ENCODE data around the gene VPS13D.

The VPS13D gene

DNA sequence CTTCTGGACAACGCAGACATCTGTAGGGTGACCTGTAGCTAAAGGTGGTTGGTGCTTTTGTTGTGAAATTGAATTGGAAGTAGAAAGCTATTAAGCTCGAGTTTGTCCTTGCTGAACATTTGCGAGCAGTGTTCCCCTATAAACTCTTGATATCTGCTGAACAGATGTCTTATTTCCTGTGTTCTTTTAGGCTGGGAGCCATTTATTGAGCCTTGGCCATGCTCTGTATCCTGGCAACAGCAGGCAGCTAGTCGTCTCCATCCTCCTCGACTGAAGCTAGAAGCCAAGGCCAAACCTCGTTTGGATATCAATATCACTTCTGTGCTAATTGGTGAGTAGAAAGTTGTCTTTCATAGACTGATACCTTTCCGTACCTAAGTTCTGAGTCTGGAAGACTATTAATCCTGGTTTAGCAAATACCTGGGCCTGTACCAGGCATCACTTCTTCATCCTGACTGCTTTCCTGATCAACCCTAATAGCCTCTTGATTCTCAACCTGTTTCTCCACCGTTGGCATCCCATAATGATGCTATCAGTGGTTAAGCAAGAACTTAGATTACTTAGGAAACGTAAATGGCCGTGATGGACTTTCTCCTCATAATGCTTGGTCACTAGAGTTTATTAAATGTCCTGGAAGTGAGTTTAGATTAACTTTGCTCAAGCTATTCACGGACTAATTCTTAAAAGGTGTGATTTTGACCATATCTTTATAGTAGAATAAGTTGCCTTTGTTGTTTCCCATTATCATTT lies 103.4 kb downstream of the VPS13D start:
- DNase-seq (ENCODE audit: low read depth in 1 of 2, low spot score in 1 of 2) = no peak

DNA sequence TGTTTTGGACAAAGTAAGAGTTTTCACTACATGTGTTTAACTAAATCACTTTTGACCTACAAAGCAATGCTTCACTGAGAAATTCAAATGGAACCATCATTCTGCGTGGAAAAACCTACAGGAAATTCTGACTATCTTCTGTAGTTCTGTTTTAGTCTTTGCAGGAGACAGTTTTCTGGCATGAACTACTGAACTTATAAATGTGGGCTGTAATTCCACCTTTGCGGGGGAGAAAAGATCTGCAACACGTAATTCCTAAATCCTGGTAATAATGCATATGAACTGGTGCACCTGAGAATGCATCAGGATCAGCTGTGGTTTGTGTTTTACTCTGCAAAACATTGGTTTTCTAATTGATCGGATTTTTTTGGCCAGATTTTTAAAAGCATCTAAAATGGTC lies 106.0 kb downstream of the VPS13D start:
- DNase-seq (ENCODE audit: low read depth in 1 of 2, low spot score in 1 of 2) = no peak

DNA sequence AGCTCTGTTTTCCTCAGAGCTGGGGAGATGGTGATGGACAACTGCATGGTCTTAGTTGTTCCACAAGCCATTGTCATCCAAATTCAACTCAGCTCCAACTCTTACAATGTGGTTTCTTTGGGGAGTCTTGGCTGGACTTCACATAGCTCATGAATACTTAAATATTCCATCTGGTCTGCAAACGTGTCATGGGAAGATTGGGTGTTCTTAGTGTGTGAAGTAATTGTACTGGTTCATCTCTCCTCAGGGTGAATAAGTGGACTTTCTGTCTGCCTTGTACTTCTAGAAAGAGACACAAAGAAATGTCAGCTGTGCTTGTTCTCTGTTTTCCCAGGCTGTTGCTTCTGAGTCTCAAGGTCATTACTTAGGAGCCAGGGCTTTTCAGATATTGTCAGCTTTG lies 106.6 kb downstream of the VPS13D start:
- DNase-seq (ENCODE audit: low read depth in 1 of 2, low spot score in 1 of 2) = no peak

DNA sequence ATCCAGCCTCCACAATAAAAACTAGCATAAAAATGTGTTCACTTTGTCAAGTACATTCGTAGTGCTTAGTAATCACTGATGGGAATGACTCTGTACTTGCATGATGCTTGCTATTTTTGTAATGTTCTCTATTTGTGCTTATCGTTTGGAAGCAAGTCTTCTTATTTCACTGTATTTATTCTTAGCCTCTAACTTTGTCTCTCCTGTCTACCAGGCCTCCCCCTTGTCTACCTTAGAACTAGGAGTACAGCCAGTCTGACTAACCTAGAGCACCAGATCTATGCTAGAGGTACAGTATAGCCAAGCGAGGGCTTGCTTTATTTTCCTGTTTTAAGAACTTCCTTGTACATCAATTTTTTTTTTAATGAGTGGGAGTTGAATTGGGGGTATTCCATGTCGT lies 108.2 kb downstream of the VPS13D start:
- DNase-seq (ENCODE audit: low read depth in 1 of 2, low spot score in 1 of 2) = no peak

DNA sequence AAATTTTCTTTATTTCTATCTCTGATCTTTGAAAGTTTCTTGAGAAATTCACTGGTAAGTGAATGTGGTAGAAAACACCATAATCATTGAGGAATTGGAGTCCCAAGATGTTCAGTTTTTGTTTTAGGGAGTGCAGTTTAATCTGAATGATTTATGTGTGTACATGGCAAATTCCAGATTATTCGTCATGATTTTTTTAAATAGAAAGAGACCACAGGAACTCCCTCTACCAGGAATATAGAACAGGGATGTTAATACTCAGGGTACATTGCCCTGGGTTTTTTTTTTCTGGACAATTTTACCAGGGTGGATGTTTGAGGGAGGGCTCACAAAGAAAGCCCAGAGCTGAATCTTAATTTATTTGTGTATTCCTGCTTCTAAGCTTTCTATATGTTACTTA lies 109.0 kb downstream of the VPS13D start:
- DNase-seq (ENCODE audit: low read depth in 1 of 2, low spot score in 1 of 2) = no peak

DNA sequence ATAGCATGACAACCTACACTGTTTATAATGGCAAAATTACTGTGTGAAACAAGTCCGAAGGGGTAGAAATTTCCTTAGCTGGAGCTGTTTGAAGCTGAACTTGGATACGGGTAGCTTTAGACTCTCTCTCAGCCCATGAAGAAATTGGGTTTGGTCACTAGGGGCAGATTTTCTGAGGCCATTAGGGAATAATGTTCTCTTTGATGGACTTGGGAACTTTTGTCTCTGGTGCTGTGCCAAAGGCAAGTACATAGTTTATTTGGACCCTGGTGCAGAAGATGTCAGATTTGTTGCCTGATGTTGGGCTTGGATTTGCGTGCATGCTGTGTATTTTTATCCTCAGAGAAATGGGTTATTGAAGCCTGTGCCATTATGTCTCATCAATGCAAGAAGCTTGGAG lies 109.6 kb downstream of the VPS13D start:
- DNase-seq (ENCODE audit: low read depth in 1 of 2, low spot score in 1 of 2) = no peak

DNA sequence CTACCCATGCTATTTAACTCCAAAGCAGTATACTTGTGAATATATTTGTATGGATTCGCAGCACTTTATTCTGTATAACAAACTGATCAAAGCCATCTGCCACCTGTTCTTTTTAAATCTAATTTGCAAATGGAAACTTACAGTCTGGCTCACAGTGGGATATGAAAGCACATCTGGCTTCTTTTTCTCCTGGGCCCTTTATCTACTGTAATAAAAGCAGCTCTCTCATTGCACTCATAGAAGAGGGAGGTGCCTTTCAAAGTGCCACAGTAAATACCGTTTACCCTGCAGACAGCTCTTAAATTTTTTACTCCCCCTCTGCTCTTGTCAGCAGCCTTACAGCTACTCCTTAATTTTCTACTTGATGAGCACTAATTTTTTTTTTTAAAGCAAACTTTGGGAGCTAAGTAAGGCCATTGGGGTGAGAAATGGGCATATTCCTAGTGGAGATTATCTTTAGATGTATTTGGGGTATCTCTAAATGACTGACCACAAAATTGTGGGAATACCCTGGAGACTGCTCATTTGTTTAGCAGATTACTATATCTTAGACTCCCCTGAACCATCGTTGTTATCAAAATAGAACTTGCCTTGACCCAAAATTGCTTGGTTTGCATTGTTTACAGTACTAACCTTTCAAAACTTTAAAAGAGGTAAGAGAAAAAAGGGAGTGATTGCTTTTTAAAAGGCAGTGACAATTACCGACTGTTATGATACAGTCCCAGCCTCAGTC lies 110.1 kb downstream of the VPS13D start:
- no peak for DNase-seq (ENCODE audit: low read depth in 1 of 2, low spot score in 1 of 2)

DNA sequence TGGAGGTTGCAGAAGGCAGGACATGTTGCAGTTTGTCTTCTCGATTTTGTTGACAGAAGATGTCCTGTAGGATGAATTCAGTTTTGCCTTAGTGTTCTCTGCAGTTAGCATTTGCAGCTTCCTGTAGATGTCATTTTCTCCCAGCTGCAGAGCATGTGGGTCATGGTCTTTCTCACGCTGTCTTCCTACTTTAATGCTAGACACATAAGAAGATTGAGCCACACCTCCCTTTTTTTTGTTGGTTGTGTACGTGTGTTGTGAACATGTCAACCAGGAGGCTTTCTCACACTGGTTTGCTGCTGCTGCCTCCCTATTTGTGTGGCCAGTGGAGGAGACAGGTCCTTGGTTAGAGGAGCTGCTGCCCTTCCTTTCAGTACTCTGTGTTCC lies 110.7 kb downstream of the VPS13D start:
- no peak for DNase-seq (ENCODE audit: low read depth in 1 of 2, low spot score in 1 of 2)

DNA sequence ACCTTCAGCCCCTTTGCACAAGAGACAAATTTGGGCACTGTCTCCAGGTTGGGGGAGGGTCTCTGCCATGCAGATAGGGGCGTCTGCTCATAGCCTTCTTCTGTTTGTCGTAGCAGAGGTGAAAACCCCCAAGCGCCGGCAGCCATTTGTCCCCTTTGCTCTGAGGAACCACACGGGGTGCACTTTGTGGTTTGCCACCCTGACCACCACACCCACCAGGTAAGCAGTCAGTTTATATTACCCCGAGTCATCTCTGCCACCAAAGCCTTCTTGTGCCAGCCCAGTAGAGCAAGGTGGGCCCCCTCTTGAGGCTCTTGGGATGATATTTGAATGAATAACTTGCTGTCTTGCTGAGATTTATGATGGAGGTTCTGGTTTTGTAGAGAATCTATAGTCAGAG lies 111.8 kb downstream of the VPS13D start:
- no peak for DNase-seq (ENCODE audit: low read depth in 1 of 2, low spot score in 1 of 2)

DNA sequence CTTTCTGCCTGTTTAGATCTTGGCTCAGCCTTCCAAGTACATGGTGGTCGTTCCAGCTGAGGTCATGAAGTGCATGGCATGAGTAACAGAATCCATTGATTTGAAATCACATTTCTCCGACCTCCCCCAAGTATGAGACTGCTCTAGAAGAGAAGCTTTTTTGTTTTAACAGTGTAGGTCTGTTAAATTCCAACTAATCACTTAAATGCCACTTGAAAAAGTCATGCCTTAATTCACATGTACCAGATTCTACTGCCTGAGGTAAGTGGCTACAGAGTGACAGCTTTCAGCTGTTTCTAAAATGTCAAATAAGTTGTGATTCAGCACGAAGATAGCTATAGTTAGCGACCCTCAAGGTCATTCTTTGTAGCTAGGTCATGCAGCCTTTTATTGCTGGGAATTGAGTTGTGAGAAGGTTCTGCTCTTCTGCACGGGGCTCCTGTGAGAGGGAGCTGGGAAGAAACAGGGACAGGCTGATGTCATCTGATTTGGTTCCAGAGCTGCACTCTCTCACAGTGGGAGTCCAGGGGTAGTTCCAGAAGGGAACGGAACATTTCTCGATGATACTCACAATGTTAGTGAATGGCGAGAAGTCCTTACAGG lies 112.7 kb downstream of the VPS13D start:
- DNase-seq (ENCODE audit: low read depth in 1 of 2, low spot score in 1 of 2) = no peak

DNA sequence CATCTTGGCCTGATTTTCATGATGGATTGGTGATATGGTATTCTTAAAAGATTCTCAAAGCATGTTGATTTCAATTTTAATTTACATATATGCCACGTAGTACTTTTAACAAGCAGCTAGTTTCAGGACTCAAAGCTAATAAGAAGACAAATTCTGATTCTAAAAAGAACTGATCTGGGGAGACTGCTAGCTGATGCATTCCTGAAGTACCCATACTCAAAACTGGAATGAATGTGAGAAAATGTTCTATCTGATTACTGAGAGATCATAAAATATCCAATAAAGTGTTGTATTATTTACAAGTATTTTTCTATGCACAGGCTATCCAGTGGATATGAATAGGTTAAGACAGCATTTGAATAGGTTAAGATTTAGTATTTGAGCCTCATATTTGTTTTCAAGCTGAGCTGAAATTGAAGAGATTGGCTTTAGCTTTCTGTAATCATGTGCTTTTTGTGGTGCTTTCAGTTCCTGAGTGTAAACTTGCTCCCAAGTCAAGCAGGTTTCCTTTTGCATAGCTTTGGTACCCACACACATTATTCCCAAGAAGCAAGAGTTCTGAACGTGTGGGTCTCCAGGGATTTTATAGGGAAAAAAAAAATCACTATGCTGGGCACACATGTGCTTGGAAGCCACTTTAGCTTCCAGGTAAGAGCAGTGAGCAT lies 114.1 kb downstream of the VPS13D start:
- DNase-seq (ENCODE audit: low read depth in 1 of 2, low spot score in 1 of 2) = no peak

DNA sequence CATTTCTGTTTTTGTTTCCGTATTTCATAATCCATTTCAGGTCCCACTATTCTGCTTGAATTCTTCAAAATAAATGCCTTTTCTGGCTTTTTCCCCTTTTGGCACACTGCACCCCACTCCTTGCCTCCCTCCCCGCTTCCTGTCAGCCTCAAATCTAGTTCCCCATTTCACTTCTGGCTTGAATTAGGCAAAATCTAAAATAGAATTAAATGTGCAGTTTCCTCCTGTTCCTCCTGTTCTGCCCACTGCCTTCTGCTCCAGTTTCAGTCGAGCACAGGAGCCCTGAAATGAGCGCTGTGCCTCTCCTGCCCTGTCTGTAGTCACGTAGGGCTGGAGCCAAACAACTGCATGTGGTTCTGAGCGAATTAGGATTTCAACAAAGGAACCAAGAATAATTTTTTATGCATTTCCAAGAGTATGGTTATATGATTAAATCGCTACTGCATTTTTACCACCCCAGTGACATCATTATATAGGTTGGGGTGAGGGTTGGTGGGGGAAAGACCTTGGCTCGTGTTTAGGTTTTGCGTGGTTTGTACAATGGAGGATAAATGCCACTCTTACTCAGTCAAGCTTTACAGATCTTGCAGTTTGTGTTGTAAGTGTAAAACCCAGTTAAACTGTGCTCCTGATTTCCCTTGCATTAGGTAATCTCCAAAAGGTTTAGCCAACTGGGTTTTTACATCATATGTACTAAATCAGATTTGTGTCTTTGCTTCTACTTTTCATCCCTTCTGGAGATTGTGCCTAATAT lies 114.9 kb downstream of the VPS13D start:
- DNase-seq (ENCODE audit: low read depth in 1 of 2, low spot score in 1 of 2) = no peak

DNA sequence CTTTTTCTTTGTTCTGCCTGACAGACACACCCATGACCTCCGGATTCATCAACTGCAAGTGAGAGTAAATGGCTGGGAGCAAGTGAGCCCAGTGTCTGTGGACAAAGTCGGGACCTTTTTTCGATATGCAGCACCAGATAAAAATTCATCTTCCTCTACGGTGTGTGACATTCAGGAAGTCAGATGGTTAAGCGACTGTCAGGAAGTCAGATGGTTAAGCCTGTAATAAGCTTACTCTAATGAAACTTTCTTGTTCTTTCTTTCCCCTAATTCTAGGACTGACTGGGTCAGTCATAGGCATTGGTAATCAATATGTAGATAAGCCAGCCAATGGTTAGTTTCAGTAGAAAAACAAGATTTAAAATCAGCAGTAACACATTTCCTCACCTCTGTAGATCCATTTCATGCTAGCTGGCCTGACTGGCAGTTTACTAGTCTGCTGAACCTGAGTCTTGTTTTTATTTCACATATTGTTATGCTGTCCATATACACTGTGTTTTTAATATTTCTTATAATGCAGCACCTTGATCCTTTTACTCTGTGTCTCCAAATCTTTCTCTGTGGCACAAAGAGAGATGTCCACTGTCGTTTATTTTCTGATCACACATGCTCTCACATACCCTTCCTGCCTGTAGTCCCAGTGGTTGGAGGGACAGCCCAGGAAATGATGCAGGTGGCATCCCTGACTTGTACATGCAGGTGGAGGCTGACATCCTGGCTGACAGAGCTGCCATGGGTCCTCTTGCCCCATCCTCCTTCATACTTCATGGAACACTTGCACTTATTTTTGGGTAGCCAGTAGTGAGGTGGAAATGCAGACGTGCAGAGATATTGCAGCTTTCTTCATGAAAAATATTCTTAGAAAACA lies 115.8 kb downstream of the VPS13D start:
- no peak for DNase-seq (ENCODE audit: low read depth in 1 of 2, low spot score in 1 of 2)

DNA sequence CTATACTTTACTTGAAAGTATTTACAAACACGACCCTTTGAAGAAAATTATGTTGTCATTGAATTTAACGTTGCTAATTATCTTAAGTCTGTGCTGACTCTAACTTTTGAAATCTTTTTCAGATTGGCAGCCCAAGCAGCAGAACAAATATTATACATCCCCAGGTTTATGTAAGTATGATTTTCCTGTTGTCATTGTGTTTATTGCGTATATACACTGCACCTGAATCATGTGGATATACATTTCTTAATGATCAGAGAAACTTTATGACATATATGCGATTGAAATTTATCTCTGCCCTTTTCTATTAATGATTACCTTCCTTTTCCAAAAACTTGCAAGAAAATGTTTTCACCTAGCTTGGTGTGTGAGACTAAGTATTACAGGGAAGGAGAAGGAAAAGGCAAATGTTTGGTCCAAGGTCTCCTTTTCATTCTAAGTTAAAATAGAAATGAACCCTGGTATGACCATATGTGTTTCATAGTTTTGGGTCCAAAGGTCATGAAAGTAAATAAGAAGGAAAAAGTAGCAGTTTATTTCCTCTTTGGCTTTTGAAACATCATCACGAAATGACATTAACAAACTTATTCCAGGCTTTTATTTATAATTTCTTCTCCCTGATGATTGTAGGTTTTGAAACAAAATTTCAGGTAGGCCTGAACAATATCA lies 116.8 kb downstream of the VPS13D start:
- DNase-seq (ENCODE audit: low read depth in 1 of 2, low spot score in 1 of 2) = no peak

DNA sequence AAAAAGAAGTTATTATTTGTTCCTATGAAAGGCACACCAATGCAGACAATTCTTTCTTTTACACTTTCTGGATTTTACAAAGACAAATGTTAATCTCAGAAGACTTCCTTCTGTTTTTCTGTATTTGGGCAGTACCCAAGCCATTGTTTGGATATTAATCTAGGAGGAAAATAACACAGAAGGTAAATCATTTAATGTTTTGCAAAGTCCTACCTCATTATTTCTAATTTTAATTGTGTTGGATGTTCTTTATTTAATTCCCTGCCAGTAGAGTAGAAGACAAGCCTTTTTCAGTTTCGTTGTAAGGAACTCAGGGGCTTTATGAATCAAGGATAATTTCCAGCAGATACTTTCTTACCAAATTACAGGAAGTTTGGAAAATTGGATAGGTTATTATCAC lies 118.3 kb downstream of the VPS13D start:
- DNase-seq (ENCODE audit: low read depth in 1 of 2, low spot score in 1 of 2) = no peak

DNA sequence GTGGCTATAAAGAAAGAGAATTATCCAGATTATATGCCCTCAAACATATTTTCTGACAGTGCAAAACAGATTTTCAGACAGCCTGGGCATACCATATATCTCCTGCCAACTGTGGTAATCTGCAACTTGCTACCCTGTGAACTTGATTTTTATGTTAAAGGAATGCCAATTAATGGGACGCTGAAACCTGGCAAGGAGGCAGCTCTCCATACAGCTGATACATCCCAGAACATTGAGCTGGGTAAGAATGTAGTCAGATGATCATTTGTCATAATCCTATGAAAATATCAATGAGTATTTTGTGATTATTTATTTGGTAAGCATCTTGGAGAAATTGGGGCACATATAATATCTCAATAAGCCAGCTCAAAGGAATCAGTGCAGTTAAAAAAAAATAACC lies 124.2 kb downstream of the VPS13D start:
- no peak for DNase-seq (ENCODE audit: low read depth in 1 of 2, low spot score in 1 of 2)

DNA sequence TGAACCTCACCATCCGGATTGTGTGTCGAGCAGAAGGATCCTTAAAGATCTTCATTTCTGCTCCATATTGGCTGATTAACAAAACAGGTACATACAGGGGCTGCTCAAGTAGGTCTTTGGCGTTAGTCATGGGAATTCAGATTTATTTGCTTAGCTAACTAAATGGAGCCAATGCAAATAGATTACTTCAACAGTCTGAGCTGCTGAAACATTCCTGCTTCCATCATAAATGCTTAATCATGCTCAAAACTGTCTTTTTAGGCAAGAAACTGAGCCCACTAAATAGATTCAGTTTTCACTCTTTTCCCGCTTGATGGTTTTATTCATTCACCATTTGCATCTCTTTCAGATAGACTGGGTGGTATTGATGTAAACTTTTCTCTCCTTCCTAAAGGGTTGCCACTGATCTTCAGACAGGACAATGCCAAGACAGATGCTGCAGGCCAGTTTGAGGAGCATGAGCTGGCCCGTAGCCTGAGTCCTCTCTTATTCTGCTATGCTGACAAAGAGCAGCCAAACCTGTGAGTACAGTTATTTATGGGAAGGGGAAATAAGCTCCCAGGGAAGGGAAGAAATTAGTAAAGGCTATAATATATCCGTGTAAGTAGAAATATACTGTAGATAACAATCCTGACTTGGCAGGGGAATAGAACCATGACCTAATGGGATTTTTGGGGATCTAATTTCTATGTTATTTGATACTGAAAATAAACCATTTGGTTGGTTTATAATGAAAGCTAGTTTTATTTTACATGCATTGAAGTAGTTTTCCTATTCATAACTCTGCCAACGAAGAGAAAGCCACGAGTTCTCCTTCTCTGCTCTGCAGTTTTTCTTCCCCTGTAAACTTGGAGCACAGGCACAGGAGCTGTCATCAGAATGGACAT lies 126.4 kb downstream of the VPS13D start:
- no peak for DNase-seq (ENCODE audit: low read depth in 1 of 2, low spot score in 1 of 2)

DNA sequence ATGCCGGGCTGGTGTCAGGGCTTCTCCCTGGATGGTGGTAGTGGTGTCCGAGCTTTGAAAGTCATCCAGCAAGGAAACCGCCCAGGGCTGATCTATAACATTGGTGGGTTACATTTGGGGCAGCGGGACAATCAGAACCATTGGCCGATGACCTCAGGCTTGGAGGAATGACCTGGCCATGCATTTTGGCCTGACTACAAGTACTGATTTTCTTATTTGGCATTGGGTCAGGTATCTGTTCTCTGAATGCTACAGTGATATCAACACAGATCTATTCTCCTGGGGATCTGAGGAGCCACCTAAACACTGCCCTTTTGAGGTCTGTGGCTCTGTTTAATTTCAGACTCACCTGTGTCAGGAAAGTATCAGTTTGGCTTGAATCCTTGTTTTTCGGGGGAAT lies 128.7 kb downstream of the VPS13D start:
- DNase-seq (ENCODE audit: low read depth in 1 of 2, low spot score in 1 of 2) = no peak

Data from activated T-helper 1 cell treated with anti-CD3 and anti-CD28 coated beads, Interleukin-2, amount 50 U/mL, for 16 hours (primary cell).